Right lobe of liver (tissue), 6 donors: ENCODE data around the gene TMPRSS2. TPM values are rescaled to one million over a fixed set of nuclear protein-coding genes. Genes with fewer than 3 reads are reported as not detected.
"Not testable (repeated sequence)": the region's sequence is repeated elsewhere in the genome, so short reads cannot be mapped to it uniquely, and the experiment has no call there.

Source experiments
- ATAC-seq, 4 donors: fragments of 200-7000 bp; cut with Tn5 transposase; one replicate each; pipeline ENCODE4 v1.9.1; 2020; ENCODE audit warnings: mild to moderate bottlenecking in 4 of 4, moderate library complexity in 4 of 4
- DNase-seq, 3 donors: peaks; one replicate each; pipeline ENCODE4 v3.0.0-alpha.2; 2020
- H3K27ac ChIP-seq, 3 donors: fragments of 200-600 bp; one replicate each; pipeline ENCODE4 v1.8.0; 2022
- H3K27me3 ChIP-seq, 2 donors: fragments of 200-600 bp; one replicate each; pipeline ENCODE4 v1.8.0; 2022
- H3K36me3 ChIP-seq, 4 donors: fragments of 200-600 bp; sonication (generic) in 1 of 4; one replicate each; pipeline versions ENCODE4 v1.5.1 to v1.8.0; 2017 to 2022; ENCODE audit warnings: control low read depth in 1 of 4
- H3K4me1 ChIP-seq, 4 donors: fragments of 200-600 bp; sonication (generic) in 1 of 4; one replicate each; pipeline versions ENCODE4 v1.5.1 to v1.8.0; 2017 to 2022; ENCODE audit warnings: control low read depth in 1 of 4
- H3K4me3 ChIP-seq, 3 donors: fragments of 200-600 bp; one replicate each; pipeline ENCODE4 v1.8.0; 2022
- H3K9me3 ChIP-seq, 4 donors: fragments of 200-600 bp; sonication (generic) in 1 of 4; one replicate each; pipeline versions ENCODE4 v1.5.1 to v1.8.0; 2017 to 2022; ENCODE audit warnings: control low read depth in 1 of 4
- POLR2A ChIP-seq: fragments of 450-650 bp; IDR thresholded peaks from one replicate; pipeline ENCODE4 v1.6.1; 2017; ENCODE audit warnings: antibody characterized with exemption, mild to moderate bottlenecking
- WGBS: methylation state at CpG from one replicate; pipeline ENCODE4 v1.1.6; 2018; ENCODE audit warnings: low coverage, low lambda C conversion rate; ENCODE audit not compliant: insufficient coverage; ENCODE audit errors: missing lambda C conversion rate; 5-methylcytosine and 5-hydroxymethylcytosine counted together
- intact Hi-C, 2 donors: fragments of 100-400 bp; cut with DNase I; formaldehyde crosslinking; loops; one replicate each; pipeline versions ENCODE4 v1.11.2 to v1.14.1; 2022
- total RNA-seq, 6 experiments: library from RNA; depleted of rRNA in 2 of 6; stranded (reverse); fragments of >200 nt in 2 of 6; fragmentation: NEBNext Ultra II Directional in 3 of 6; extraction: Animal tissue kit (Norgen Biotek cat#: 25700) in 3 of 6; gene quantifications; one replicate each; pipeline versions ENCODE4 v1.1.0 to v1.2.4, GENCODE V29; 2016 to 2023
- TF ChIP-seq, protein P1 (sequence below), 4 donors: fragments of 200-600 bp in 3 of 4; fragments of 450-650 bp in 1 of 4; IDR thresholded peaks; one replicate each; pipeline versions ENCODE4 v1.5.1 to v1.8.0; 2016 to 2022; ENCODE audit warnings: antibody characterized with exemption in 4 of 4, mild to moderate bottlenecking in 2 of 4
- donor health status: DM: no; HTN: yes; CAD: no.
- donor health status: DM: no; HTN: no; CAD: no.
- donor health status: DM: no; HTN: no; CAD: no.
- donor health status: DM: no; HTN: yes; CAD: no.
- donor health status: DM: no; HTN: yes; CAD: no.

The TMPRSS2 gene
- total RNA-seq, 6 experiments from 2014 or later: 19.3 to 53.7 (median 20.8) TPM

DNA sequence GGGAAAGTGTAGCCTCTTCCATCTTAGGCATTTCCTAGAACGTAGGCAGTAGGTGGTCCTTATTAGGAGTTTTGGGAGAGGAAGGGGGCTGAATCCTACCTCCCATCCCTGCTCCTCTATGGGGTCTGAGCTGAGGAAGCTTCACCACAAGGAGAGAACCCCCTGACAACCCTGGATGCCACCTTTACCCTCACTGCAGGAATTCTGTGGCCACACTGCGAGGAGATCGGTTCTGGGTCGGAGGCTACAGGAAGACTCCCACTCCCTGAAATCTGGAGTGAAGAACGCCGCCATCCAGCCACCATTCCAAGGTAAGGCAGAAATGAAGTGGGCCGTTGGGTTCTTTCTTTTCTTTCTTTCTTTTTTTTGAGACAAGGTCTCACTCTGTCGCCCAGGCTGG lies 80.4 kb downstream of the TMPRSS2 start:
- H3K27ac ChIP-seq: no peak overlapping the region
- ATAC-seq (no peak), DNase-seq (no peak)
- 88% methylated on average over 1 of the region's 8 CpGs for WGBS
- H3K27me3 ChIP-seq: no peaks in the 10 kb centered on the region
- H3K4me1 ChIP-seq: peaks cover 0 to 4% (median 0%) of the 10 kb centered on the region in 4 donors
- intact Hi-C loops: no loop called here
- TF ChIP-seq POLR2A: no peak
- TF ChIP-seq, protein P1, sequence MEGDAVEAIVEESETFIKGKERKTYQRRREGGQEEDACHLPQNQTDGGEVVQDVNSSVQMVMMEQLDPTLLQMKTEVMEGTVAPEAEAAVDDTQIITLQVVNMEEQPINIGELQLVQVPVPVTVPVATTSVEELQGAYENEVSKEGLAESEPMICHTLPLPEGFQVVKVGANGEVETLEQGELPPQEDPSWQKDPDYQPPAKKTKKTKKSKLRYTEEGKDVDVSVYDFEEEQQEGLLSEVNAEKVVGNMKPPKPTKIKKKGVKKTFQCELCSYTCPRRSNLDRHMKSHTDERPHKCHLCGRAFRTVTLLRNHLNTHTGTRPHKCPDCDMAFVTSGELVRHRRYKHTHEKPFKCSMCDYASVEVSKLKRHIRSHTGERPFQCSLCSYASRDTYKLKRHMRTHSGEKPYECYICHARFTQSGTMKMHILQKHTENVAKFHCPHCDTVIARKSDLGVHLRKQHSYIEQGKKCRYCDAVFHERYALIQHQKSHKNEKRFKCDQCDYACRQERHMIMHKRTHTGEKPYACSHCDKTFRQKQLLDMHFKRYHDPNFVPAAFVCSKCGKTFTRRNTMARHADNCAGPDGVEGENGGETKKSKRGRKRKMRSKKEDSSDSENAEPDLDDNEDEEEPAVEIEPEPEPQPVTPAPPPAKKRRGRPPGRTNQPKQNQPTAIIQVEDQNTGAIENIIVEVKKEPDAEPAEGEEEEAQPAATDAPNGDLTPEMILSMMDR (IDR thresholded peaks at IDR 0.05): no peak
- H3K36me3 ChIP-seq: peaks cover 0 to 8% (median 4%) of the 10 kb centered on the region in 4 donors
- H3K9me3 ChIP-seq: no peaks in the 10 kb centered on the region
- H3K4me3 ChIP-seq: no peak overlapping the region

DNA sequence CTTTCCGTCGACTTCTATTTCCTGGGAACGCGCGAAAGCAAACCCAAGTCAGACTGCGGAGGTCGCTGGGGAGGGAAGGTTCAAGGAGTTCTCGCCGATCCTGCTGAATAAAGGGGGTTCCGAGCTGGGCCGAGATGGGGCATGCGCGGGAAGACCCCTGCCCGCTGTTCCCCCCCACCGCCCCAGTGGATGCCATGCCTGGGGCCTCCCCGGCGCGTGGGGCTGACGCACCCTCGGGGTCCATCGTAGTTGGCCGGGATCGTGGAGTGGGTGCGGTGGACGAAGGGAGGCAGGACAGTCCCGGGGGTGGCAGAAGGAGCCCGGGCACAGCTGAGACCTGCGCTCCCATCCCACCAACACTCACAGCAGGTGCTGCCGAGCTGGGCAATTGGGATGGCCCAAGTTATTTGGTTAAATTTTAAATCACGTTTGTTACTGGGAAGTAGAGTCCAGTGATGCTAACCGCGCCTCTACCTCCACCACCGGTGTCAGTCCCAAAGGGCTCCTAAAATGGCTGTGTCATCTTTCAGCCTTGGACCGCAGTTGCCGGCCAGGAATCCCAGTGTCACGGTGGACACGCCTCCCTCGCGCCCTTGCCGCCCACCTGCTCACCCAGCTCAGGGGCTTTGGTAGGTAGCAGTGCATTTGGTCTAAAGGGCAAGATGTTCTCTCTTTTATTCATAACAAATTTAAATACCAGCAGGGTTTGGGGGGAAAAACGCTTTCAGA lies 81.1 kb downstream of the TMPRSS2 start:
- Histone ChIP-seq H3K27me3 (no peaks in the 10 kb centered on the region), H3K9me3 (no peaks in the 10 kb centered on the region), H3K4me1 (peaks cover 0 to 4% (median 0%) of the 10 kb centered on the region in 4 donors), H3K27ac (peak overlapping the region; percentile 20 to 84 (median 26)), H3K36me3 (peaks cover 0 to 3% (median under 1%) of the 10 kb centered on the region in 4 donors), H3K4me3 (peak overlapping the region; percentile 64 to 89 (median 70))
- intact Hi-C loops: no loop called here
- WGBS: 40% methylated on average over 9 of the region's 41 CpGs
- DNase-seq: no peak
- peak; percentile 18 to 34 (median 24) for ATAC-seq
- no peak for TF ChIP-seq POLR2A
- TF ChIP-seq, protein P1 (IDR thresholded peaks at IDR 0.05): no peak

DNA sequence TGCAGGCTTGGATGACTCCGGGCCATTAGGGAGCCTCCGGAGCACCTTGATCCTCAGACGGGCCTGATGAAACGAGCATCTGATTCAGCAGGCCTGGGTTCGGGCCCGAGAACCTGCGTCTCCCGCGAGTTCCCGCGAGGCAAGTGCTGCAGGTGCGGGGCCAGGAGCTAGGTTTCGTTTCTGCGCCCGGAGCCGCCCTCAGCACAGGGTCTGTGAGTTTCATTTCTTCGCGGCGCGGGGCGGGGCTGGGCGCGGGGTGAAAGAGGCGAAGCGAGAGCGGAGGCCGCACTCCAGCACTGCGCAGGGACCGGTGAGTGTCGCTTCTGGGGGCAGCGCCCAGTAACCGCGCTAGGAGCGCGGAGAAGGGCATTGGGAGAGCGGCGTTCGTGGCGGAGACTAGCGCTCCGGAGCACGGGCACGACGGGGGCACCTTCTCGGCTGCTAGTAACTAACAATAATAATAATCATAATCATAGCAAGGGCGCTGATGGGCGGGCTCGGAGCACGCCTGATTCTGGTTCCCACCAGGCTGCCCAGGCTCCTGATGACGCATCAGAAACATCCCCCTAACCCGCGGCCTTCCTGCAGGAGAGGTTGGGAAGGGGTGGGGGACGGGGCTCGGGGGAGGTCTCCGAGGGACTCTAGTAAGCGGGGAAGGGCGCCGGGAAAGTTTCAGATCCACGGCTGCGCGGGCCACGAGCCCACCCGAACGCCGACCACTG lies 81.8 kb downstream of the TMPRSS2 start, which contains the start of gene MX1:
TSS of gene MX1 (plus strand) at position 286 of the 722 bp plus-strand sequence. CDS start 5,832 bp downstream, outside the sequence.
- ATAC-seq (peak; percentile 95 to 96 (median 96)), DNase-seq (peak; percentile 83 to 87 (median 87))
- H3K36me3 ChIP-seq: no peaks in the 10 kb centered on the region
- H3K9me3 ChIP-seq: no peaks in the 10 kb centered on the region
- H3K27ac ChIP-seq: peak within 1 kb of the TSS; percentile 20 to 84 (median 26)
- WGBS: 0% methylated on average over 15 of the region's 65 CpGs
- intact Hi-C loops: no loop called here
- peaks cover 0 to 5% (median 0%) of the 10 kb centered on the region in 4 donors for H3K4me1 ChIP-seq
- peak within 1 kb of the TSS; percentile 64 to 89 (median 70) for H3K4me3 ChIP-seq
- peak; percentile 56 for TF ChIP-seq POLR2A
- TF ChIP-seq, protein P1 (IDR thresholded peaks at IDR 0.05): no peak
- H3K27me3 ChIP-seq: no peaks in the 10 kb centered on the region

DNA sequence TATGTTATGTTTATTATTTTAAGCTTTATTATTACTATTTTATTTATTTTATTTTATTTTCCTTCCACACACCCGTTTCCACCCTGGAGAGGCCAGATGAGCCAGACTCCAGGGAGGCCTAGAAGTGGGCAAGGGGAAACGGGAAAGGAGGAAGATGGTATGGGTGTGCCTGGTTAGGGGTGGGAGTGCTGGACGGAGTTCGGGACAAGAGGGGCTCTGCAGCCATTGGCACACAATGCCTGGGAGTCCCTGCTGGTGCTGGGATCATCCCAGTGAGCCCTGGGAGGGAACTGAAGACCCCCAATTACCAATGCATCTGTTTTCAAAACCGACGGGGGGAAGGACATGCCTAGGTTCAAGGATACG lies 82.4 kb downstream of the TMPRSS2 start:
- Histone ChIP-seq H3K27ac (peak overlapping the region; percentile 20 to 84 (median 26)), H3K27me3 (no peaks in the 10 kb centered on the region), H3K4me1 (peaks cover 0 to 9% (median 0%) of the 10 kb centered on the region in 4 donors), H3K9me3 (no peaks in the 10 kb centered on the region), H3K36me3 (no peaks in the 10 kb centered on the region), H3K4me3 (peak overlapping the region; percentile 64 to 89 (median 70))
- intact Hi-C loops: no loop called here
- 73% methylated on average over 5 of the region's 7 CpGs for WGBS
- TF ChIP-seq, protein P1 (IDR thresholded peaks at IDR 0.05): no peak
- TF ChIP-seq POLR2A: no peak
- ATAC-seq: peak in 2 of 4 donors; percentile 2 to 3
- no peak for DNase-seq

DNA sequence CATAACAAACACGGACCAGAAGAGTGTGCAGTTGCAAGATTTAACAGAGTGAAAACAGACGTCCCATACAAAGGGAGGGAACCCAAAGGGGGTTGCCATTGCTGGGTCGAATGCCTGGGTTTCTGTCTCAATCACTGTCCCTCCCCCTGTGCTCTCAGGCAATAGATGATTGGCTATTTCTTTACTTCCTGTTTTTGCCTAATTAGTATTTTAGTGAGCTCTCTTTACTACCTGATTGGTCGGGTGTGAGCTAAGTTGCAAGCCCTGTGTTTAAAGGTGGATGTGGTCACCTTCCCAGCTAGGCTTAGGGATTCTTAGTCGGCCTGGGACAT lies 84.7 kb downstream of the TMPRSS2 start:
- H3K4me3 ChIP-seq, H3K27me3 ChIP-seq, H3K27ac ChIP-seq, ATAC-seq, intact Hi-C loops, H3K9me3 ChIP-seq, H3K36me3 ChIP-seq, DNase-seq, H3K4me1 ChIP-seq: not testable (repeated sequence)
- WGBS: 78% methylated on average over 4 of the region's 5 CpGs
